Epithelial cell of proximal tubule (primary cell): ENCODE measurements around the gene IPO9. TPM values are rescaled to one million over a fixed set of nuclear protein-coding genes. Genes with fewer than 3 reads are reported as not detected.
A peak's percentile ranks its signal among the peaks of the same experiment; 100 is the strongest.

Source experiments
- DNase-seq: peaks from one replicate; pipeline ENCODE4 v3.0.0-alpha.2; 2011; ENCODE audit warnings: low read depth
- H3K4me3 ChIP-seq: 2 replicates; pipeline ENCODE4 v1.5.1; 2011; ENCODE audit warnings: low read depth, mild to moderate bottlenecking, low read length
- CTCF ChIP-seq: conservative IDR thresholded peaks from 2 replicates; pipeline ENCODE4 v1.5.1; 2012; ENCODE audit warnings: low read depth, mild to moderate bottlenecking, low read length
- total RNA-seq: library from RNA; depleted of rRNA; stranded (reverse); fragments of >200 nt; gene quantifications from 2 replicates; pipeline ENCODE4 v1.2.3, GENCODE V29; 2015

The IPO9 gene
- total RNA-seq, 1 donor from 2014 or later: 16.3 TPM

- no peak overlapping the region for H3K4me3 ChIP-seq
- DNase-seq: no peak
- no peak for TF ChIP-seq CTCF
Measured at GRCh38 chr1:201842472-201843027, 13.6 kb downstream of the IPO9 start.

GRCh38 chr1:201845331-201846083 lies 16.6 kb downstream of the IPO9 start:
- no peak for TF ChIP-seq CTCF
- DNase-seq: no peak
- H3K4me3 ChIP-seq: no peak overlapping the region

- H3K4me3 ChIP-seq: no peak overlapping the region
- TF ChIP-seq CTCF: no peak
- no peak for DNase-seq
Measured at GRCh38 chr1:201847150-201847549, 18.2 kb downstream of the IPO9 start.

- no peak for TF ChIP-seq CTCF
- DNase-seq: no peak
- no peak overlapping the region for H3K4me3 ChIP-seq
Measured at GRCh38 chr1:201848230-201848629, 19.3 kb downstream of the IPO9 start.

- no peak for TF ChIP-seq CTCF
- DNase-seq: no peak
- no peak overlapping the region for H3K4me3 ChIP-seq
Measured at GRCh38 chr1:201849372-201850052, 20.6 kb downstream of the IPO9 start.

GRCh38 chr1:201850053-201850397 lies 21.1 kb downstream of the IPO9 start:
- peak; percentile 67 for DNase-seq
- no peak for TF ChIP-seq CTCF
- H3K4me3 ChIP-seq: no peak overlapping the region
